Lung (tissue), 12 donors: ENCODE measurements around the gene CDH23. TPM values are rescaled to one million over a fixed set of nuclear protein-coding genes. Genes with fewer than 3 reads are reported as not detected.

Source experiments
- ATAC-seq: fragments of 200-7000 bp; cut with Tn5 transposase; one replicate; pipeline ENCODE4 v1.9.1; 2020; ENCODE audit warnings: moderate number of reproducible peaks; ENCODE audit not compliant: insufficient read depth, low FRiP score
- DNase-seq, 3 donors: peaks; one replicate each; pipeline ENCODE4 v3.0.0-alpha.2; 2013 to 2017
- H3K27ac ChIP-seq, 2 donors: one replicate each; pipeline ENCODE4 v1.5.1; 2013; ENCODE audit warnings: mild to moderate bottlenecking in 2 of 2, moderate library complexity in 2 of 2, control low read depth in 1 of 2, inconsistent platforms in 1 of 2, low read depth in 1 of 2, low read length in 1 of 2
- H3K27me3 ChIP-seq, 3 donors: one replicate each; pipeline ENCODE4 v1.5.1; 2013; ENCODE audit warnings: low read length in 2 of 3; ENCODE audit not compliant: control insufficient read depth in 3 of 3, insufficient read depth in 3 of 3
- H3K36me3 ChIP-seq, 4 donors: one replicate each; pipeline ENCODE4 v1.5.1; 2013; ENCODE audit warnings: low read length in 4 of 4, mild to moderate bottlenecking in 1 of 4, moderate library complexity in 1 of 4; ENCODE audit not compliant: control insufficient read depth in 4 of 4, insufficient read depth in 4 of 4
- H3K4me1 ChIP-seq, 5 donors: one replicate each; pipeline ENCODE4 v1.5.1; 2013; ENCODE audit warnings: low read length in 5 of 5, mild to moderate bottlenecking in 2 of 5, moderate library complexity in 1 of 5; ENCODE audit not compliant: control insufficient read depth in 5 of 5, insufficient read depth in 5 of 5
- H3K4me3 ChIP-seq: one replicate; pipeline ENCODE4 v1.5.1; 2013; ENCODE audit warnings: mild to moderate bottlenecking, control low read depth, moderate library complexity
- H3K9ac ChIP-seq, 2 donors: one replicate each; pipeline ENCODE4 v1.5.1; 2013; ENCODE audit warnings: low read length in 2 of 2, control low read depth in 1 of 2; ENCODE audit not compliant: insufficient read depth in 1 of 2
- H3K9me3 ChIP-seq, 4 donors: one replicate each; pipeline ENCODE4 v1.5.1; 2013; ENCODE audit warnings: low read length in 3 of 4, mild to moderate bottlenecking in 1 of 4, moderate library complexity in 1 of 4; ENCODE audit not compliant: control insufficient read depth in 4 of 4, insufficient read depth in 3 of 4
- WGBS, 2 donors: extraction: QIAGEN DNeasy Blood & Tissue Kit; methylation state at CpG; one replicate each; pipeline ENCODE4 v1.1.7; 2013; 5-methylcytosine and 5-hydroxymethylcytosine counted together
- polyA plus RNA-seq, 2 donors: library from polyadenylated mRNA; stranded (reverse); fragments of 200-250 nt; gene quantifications; one replicate each; pipeline ENCODE4 v1.2.1, GENCODE V29; 2013
- total RNA-seq, 2 donors: library from RNA; depleted of rRNA in 1 of 2; stranded (reverse); fragments of >200 nt in 1 of 2; gene quantifications; one replicate each; pipeline ENCODE4 v1.2.1, GENCODE V29; 2014 to 2021
- TF ChIP-seq, protein P1 (sequence below): IDR thresholded peaks from 2 replicates; pipeline ENCODE4 v1.5.1; 2012; ENCODE audit warnings: mild to moderate bottlenecking; ENCODE audit errors: control extremely low read depth, extremely low read depth
- donor health status: control.
- donor health status: control.
- donor health status: Bipolar disorder and iron deficiency.
- donor health status: healthy.
- donor health status: DM: yes; HTN: yes; CAD: no.

CDH23 gene
- total and polyA plus RNA-seq, 4 donors = 4.5 to 29.5 (median 6.0) TPM

DNA sequence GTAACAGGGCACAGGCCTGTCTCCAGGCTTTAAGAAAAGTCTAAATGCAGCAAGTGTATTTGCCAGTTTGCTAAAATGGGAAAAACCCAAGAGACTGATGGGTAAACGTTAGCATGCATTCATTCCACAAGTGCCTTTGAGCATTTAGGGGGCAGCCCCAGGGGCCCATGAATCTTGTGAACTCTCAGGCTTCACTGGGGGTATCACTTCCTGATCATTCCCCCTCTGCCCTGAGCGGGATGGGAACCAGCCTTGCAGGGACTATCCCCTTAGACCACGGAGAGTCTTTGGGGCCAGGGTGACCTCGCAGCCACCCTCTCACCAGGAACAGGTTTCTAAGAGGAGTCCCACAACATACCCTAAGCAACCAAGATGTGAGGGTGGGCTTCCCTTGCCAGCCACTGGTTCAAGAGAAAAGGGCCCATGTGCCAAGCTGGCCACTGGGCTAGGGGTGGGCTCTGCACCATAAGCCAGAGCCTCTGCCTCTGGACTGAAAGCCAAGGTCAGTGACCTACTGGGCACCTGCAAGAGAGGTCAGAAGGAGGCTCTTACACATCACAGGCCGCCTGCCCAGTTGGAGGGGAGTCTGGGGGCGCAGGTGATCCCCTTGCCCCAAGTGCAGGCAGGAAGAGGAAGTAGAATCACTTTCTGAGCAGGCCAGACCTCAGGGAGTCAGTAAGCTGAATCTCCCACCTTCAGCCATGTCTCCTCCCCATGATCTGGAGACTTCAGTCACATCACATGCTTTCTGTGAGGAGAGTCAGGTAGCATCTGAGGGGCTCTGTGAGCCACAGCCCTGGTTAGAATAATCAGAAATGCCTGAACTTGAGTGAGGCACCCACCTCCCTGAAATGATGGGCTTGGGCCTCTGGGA lies 247.8 kb downstream of the CDH23 start:
- 79 to 84% methylated on average over 6 of the region's 6 CpGs for WGBS, 2 donors
- Histone ChIP-seq H3K27ac (no peak overlapping the region), H3K4me1 (peaks cover 0 to 12% (median 0%) of the 10 kb centered on the region in 5 donors), H3K4me3 (no peak overlapping the region), H3K27me3 (no peaks in the 10 kb centered on the region), H3K36me3 (no peaks in the 10 kb centered on the region), H3K9ac (no peak overlapping the region), H3K9me3 (no peaks in the 10 kb centered on the region)
- ATAC-seq = no peak
- TF ChIP-seq, protein P1, sequence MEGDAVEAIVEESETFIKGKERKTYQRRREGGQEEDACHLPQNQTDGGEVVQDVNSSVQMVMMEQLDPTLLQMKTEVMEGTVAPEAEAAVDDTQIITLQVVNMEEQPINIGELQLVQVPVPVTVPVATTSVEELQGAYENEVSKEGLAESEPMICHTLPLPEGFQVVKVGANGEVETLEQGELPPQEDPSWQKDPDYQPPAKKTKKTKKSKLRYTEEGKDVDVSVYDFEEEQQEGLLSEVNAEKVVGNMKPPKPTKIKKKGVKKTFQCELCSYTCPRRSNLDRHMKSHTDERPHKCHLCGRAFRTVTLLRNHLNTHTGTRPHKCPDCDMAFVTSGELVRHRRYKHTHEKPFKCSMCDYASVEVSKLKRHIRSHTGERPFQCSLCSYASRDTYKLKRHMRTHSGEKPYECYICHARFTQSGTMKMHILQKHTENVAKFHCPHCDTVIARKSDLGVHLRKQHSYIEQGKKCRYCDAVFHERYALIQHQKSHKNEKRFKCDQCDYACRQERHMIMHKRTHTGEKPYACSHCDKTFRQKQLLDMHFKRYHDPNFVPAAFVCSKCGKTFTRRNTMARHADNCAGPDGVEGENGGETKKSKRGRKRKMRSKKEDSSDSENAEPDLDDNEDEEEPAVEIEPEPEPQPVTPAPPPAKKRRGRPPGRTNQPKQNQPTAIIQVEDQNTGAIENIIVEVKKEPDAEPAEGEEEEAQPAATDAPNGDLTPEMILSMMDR = no peak
- DNase-seq = no peak

DNA sequence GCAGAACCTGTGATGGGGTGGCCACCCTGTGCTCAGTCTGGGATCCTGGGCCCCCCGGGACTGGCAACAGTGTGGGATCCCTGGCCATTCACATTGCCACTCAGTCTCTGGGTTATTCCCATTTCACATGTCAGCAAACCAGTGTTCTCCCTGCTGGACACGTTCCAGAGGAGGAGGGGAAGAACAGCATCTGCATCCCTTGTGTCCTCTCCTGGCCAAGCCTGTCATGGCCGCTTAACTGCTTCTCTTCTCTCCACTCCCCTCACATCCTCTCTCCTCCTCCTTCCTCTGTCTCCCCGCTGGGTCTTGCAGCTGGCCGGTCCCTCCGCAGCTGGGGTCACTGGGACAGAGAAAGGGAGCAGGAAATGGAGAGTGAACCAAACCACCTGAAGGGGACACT lies 248.5 kb downstream of the CDH23 start:
- DNase-seq (no peak), ATAC-seq (no peak)
- no peaks in the 10 kb centered on the region for H3K9me3 ChIP-seq
- peaks cover 0 to 12% (median 0%) of the 10 kb centered on the region in 5 donors for H3K4me1 ChIP-seq
- TF ChIP-seq, protein P1 = no peak
- H3K27ac ChIP-seq = no peak overlapping the region
- H3K27me3 ChIP-seq = no peaks in the 10 kb centered on the region
- 86 to 89% methylated on average over 6 of the region's 6 CpGs for whole genome bisulfite sequencing, 2 donors
- H3K36me3 ChIP-seq = no peaks in the 10 kb centered on the region
- H3K9ac ChIP-seq = no peak overlapping the region
- no peak overlapping the region for H3K4me3 ChIP-seq

DNA sequence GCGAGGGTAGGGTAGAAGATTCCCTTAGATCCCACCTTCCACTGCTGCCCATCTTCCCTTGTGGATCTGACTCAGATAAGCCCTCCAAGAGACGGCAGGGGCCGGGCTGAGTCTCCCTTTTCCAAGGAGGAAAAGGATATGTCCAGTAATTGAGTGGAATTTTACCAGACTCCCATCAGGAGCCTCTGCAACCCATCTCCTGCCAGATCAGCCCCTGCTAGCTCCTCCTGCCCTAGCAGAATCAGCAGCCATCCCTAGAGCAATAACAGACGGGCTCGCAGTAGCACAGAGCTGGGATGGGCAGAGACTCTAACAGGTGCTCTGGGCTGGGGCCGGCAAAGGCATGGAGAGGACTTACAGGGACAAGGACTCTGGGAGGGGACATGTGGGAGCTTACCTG lies 249.3 kb downstream of the CDH23 start:
- 90 to 94% methylated on average over 6 of the region's 6 CpGs for WGBS, 2 donors
- H3K9ac ChIP-seq = no peak overlapping the region
- DNase-seq = no peak
- no peak overlapping the region for H3K4me3 ChIP-seq
- no peaks in the 10 kb centered on the region for H3K9me3 ChIP-seq
- no peaks in the 10 kb centered on the region for H3K36me3 ChIP-seq
- TF ChIP-seq, protein P1 = no peak
- ATAC-seq = no peak
- peaks cover 0 to 4% (median 0%) of the 10 kb centered on the region in 3 donors for H3K27me3 ChIP-seq
- no peak overlapping the region for H3K27ac ChIP-seq
- peaks cover 0 to 12% (median 0%) of the 10 kb centered on the region in 5 donors for H3K4me1 ChIP-seq
